ENCODE data around the gene ADAM22.
"Not testable (repeated sequence)": the region's sequence is repeated elsewhere in the genome, so short reads cannot be mapped to it uniquely, and the experiment has no call there.

The ADAM22 gene

GRCh38 chr7:88115258-88115796, 181.3 kb downstream of the ADAM22 start:
- DNase-seq = no peak

GRCh38 chr7:88115816-88116215, 181.8 kb downstream of the ADAM22 start:
- DNase-seq = no peak

GRCh38 chr7:88116235-88116795, 182.3 kb downstream of the ADAM22 start:
- DNase-seq = no peak

GRCh38 chr7:88117325-88117724, 183.3 kb downstream of the ADAM22 start:
- no peak for DNase-seq

- no peak for DNase-seq
These were observed 187.3 kb downstream of the ADAM22 start for GRCh38 chr7:88121335-88121734.

GRCh38 chr7:88127637-88128290, 193.7 kb downstream of the ADAM22 start:
- no peak for DNase-seq

GRCh38 chr7:88132725-88133124, 198.7 kb downstream of the ADAM22 start:
- DNase-seq = no peak

- DNase-seq = no peak
These were observed 206.9 kb downstream of the ADAM22 start for GRCh38 chr7:88140947-88141346.

GRCh38 chr7:88141479-88141878, 207.4 kb downstream of the ADAM22 start:
- no peak for DNase-seq

GRCh38 chr7:88141953-88142352, 207.9 kb downstream of the ADAM22 start:
- no peak for DNase-seq

- DNase-seq = no peak
These were observed 212.6 kb downstream of the ADAM22 start for GRCh38 chr7:88146616-88147015.

GRCh38 chr7:88147341-88147740, 213.3 kb downstream of the ADAM22 start:
- DNase-seq = no peak

- no peak for DNase-seq
These were observed 213.9 kb downstream of the ADAM22 start for GRCh38 chr7:88147949-88148348.

GRCh38 chr7:88150033-88150432, 216.0 kb downstream of the ADAM22 start:
- no peak for DNase-seq

- DNase-seq = no peak
These were observed 217.2 kb downstream of the ADAM22 start for GRCh38 chr7:88151119-88151790.

GRCh38 chr7:88153378-88153777, 219.3 kb downstream of the ADAM22 start:
- DNase-seq = no peak

- no peak for DNase-seq
These were observed 221.7 kb downstream of the ADAM22 start for GRCh38 chr7:88155756-88156155.

- no peak for DNase-seq
These were observed 222.3 kb downstream of the ADAM22 start for GRCh38 chr7:88156356-88156755.

- not testable (repeated sequence) for DNase-seq
These were observed 225.7 kb downstream of the ADAM22 start for GRCh38 chr7:88159741-88160140.

GRCh38 chr7:88165697-88166096, 231.6 kb downstream of the ADAM22 start:
- no peak for DNase-seq

GRCh38 chr7:88167223-88167622, 233.2 kb downstream of the ADAM22 start:
- DNase-seq = no peak

GRCh38 chr7:88167721-88168120, 233.7 kb downstream of the ADAM22 start:
- DNase-seq = no peak

- DNase-seq = no peak
These were observed 235.8 kb downstream of the ADAM22 start for GRCh38 chr7:88169717-88170320.

- no peak for DNase-seq
These were observed 238.8 kb downstream of the ADAM22 start for GRCh38 chr7:88172842-88173241.
